A673 (cell line): ENCODE results near the gene RNF125.

Experiments used
- EZH2 ChIP-seq: fragments of 200-600 bp; sonication (generic); IDR thresholded peaks from 2 replicates; pipeline ENCODE4 v1.6.1; 2017; ENCODE audit warnings: borderline replicate concordance, low read depth, mild to moderate bottlenecking, mixed read lengths, antibody characterized with exemption, low read length; ENCODE audit not compliant: poor library complexity, severe bottlenecking
- TF ChIP-seq, protein P1 (sequence below): fragments of 300-800, 200-600 bp; sonication (generic); conservative IDR thresholded peaks from 2 replicates; pipeline ENCODE4 v1.5.1; 2017; ENCODE audit warnings: low read depth, mild to moderate bottlenecking, antibody characterized with exemption, low read length, moderate library complexity, mixed read lengths

DNA sequence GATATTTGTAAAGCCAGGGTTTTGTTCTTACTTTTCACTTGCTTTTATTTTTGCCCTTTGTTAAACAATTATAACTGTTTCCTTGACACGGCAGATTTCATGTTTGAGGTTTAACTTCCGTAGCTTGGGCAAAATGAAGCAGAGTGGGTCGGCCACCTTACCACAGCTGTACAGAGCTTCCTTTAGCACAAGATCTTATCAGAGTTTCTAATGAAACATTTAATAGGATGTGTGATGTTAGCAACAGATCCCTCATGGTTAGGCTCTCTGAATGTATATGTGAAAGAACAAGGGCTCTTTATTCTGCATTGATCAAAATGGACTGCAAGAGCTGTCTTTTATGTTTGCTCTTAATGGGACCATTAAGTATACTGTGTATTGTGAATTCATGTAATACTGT, 22.3 kb downstream of the RNF125 start:
- TF ChIP-seq, protein P1, sequence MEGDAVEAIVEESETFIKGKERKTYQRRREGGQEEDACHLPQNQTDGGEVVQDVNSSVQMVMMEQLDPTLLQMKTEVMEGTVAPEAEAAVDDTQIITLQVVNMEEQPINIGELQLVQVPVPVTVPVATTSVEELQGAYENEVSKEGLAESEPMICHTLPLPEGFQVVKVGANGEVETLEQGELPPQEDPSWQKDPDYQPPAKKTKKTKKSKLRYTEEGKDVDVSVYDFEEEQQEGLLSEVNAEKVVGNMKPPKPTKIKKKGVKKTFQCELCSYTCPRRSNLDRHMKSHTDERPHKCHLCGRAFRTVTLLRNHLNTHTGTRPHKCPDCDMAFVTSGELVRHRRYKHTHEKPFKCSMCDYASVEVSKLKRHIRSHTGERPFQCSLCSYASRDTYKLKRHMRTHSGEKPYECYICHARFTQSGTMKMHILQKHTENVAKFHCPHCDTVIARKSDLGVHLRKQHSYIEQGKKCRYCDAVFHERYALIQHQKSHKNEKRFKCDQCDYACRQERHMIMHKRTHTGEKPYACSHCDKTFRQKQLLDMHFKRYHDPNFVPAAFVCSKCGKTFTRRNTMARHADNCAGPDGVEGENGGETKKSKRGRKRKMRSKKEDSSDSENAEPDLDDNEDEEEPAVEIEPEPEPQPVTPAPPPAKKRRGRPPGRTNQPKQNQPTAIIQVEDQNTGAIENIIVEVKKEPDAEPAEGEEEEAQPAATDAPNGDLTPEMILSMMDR, result no peak
- no peak for TF ChIP-seq EZH2
